HCT116 (cell line): Measurements from ENCODE around the gene DAPL1. TPM values are rescaled to one million over a fixed set of nuclear protein-coding genes. Genes with fewer than 3 reads are reported as not detected.
"Not testable (repeated sequence)": the region's sequence is repeated elsewhere in the genome, so short reads cannot be mapped to it uniquely, and the experiment has no call there.

Source experiments
- ATAC-seq: fragments of 200-7000 bp; cut with Tn5 transposase; 2 replicates; pipeline ENCODE4 v1.9.1; 2020; ENCODE audit warnings: mild to moderate bottlenecking, moderate library complexity
- BruUV-seq: library from RNA; stranded (reverse); fragments of 400-500 nt; replicated peaks from 2 replicates; lab custom pipeline; 2021; lab: Mats Ljungman, UMichigan
- CTCF ChIA-PET: fragments of 300-600 bp; sonication (Branson Sonifier 250); formaldehyde crosslinking; loops from one replicate; lab custom pipeline; 2021; ENCODE audit warnings: antibody characterized with exemption; lab: Charles Lee
- POLR2A ChIA-PET: fragments of 300-600, 350-600 bp; sonication (Branson Sonifier 250); formaldehyde crosslinking; loops from one replicate; lab custom pipeline; 2021; ENCODE audit warnings: antibody characterized with exemption; lab: Charles Lee
- RAD21 ChIA-PET, 2 experiments: fragments of 300-600 bp; sonication (Branson Sonifier 250); formaldehyde crosslinking; loops; one replicate each; lab custom pipeline; 2023; ENCODE audit warnings: low total read pairs in 2 of 2; ENCODE audit not compliant: uncharacterized antibody in 2 of 2, unreplicated experiment in 2 of 2, low non-redundant PET in 1 of 2; lab: Charles Lee
- DNase-seq: peaks from one replicate; pipeline ENCODE4 v3.0.0-alpha.2; 2010; ENCODE audit warnings: low read depth, low spot score
- H2AFZ ChIP-seq: fragments of 200-600 bp; shearing (Covaris generic), sonication (generic); 2 replicates; pipeline ENCODE4 v1.6.1; 2017; ENCODE audit warnings: low read depth, mixed run types, mixed read lengths, antibody characterized with exemption, low read length; ENCODE audit not compliant: poor library complexity, severe bottlenecking
- H3K27ac ChIP-seq: 2 replicates; pipeline ENCODE4 v1.5.1; 2012; ENCODE audit warnings: low read depth, low read length
- H3K27me3 ChIP-seq: fragments of 200-600 bp; sonication (generic); 2 replicates; pipeline ENCODE4 v1.6.1; 2016; ENCODE audit warnings: mixed run types, low read length, mixed read lengths; ENCODE audit not compliant: insufficient read depth
- H3K36me3 ChIP-seq, 2 experiments: fragments of 200-500 bp in 1 of 2; fragments of 200-600 bp in 1 of 2; sonication (Bioruptor generic) in 1 of 2; sonication (generic) in 1 of 2; 2 replicates each; pipeline versions ENCODE4 v1.5.1 to v1.6.1; 2014 to 2016; ENCODE audit warnings: low read length in 2 of 2, inconsistent platforms in 1 of 2, mixed read lengths in 1 of 2, mixed run types in 1 of 2; ENCODE audit not compliant: insufficient read depth in 2 of 2, control insufficient read depth in 1 of 2
- H3K4me1 ChIP-seq, 2 experiments: fragments of 200-600 bp in 1 of 2; sonication (generic) in 1 of 2; 2 replicates each; pipeline versions ENCODE4 v1.5.1 to v1.6.1; 2012 to 2017; ENCODE audit warnings: low read length in 2 of 2, inconsistent platforms in 1 of 2, mild to moderate bottlenecking in 1 of 2, mixed read lengths in 1 of 2, mixed run types in 1 of 2, moderate library complexity in 1 of 2; ENCODE audit not compliant: insufficient read depth in 2 of 2, control insufficient read depth in 1 of 2
- H3K4me2 ChIP-seq: fragments of 200-600 bp; sonication (generic); 2 replicates; pipeline ENCODE4 v1.6.1; 2017; ENCODE audit warnings: mixed run types, low read length, mixed read lengths
- H3K4me3 ChIP-seq, 2 experiments: fragments of 200-600 bp in 1 of 2; sonication (generic) in 1 of 2; replicated peaks in 1 of 2; 2 replicates each; pipeline ENCODE4 v1.5.1; 2011 to 2016; ENCODE audit warnings: low read length in 2 of 2, control low read depth in 1 of 2, low read depth in 1 of 2, mild to moderate bottlenecking in 1 of 2, mixed read lengths in 1 of 2, mixed run types in 1 of 2
- H3K79me2 ChIP-seq: fragments of 200-600 bp; sonication (generic); 2 replicates; pipeline ENCODE4 v1.6.1; 2017; ENCODE audit warnings: mild to moderate bottlenecking, mixed run types, low read length, moderate library complexity, mixed read lengths; ENCODE audit not compliant: insufficient read depth
- H3K9ac ChIP-seq: fragments of 200-600 bp; sonication (generic); 2 replicates; pipeline ENCODE4 v1.6.1; 2016; ENCODE audit warnings: low read length, mixed read lengths
- H3K9me2 ChIP-seq: fragments of 200-600 bp; sonication (generic), shearing (Covaris generic); 2 replicates; pipeline ENCODE4 v1.6.1; 2017; ENCODE audit warnings: mixed run types, mild to moderate bottlenecking, moderate library complexity; ENCODE audit not compliant: insufficient read depth
- H3K9me3 ChIP-seq, 2 experiments: fragments of 200-500 bp in 1 of 2; fragments of 200-600 bp in 1 of 2; sonication (Bioruptor generic) in 1 of 2; sonication (generic) in 1 of 2; 2 replicates each; pipeline ENCODE4 v1.6.1; 2014 to 2017; ENCODE audit warnings: low read length in 2 of 2, mixed read lengths in 2 of 2, inconsistent platforms in 1 of 2, low read depth in 1 of 2, mild to moderate bottlenecking in 1 of 2, mixed run types in 1 of 2, moderate library complexity in 1 of 2; ENCODE audit not compliant: control insufficient read depth in 1 of 2, insufficient read depth in 1 of 2
- H4K20me1 ChIP-seq: fragments of 200-600 bp; sonication (generic), shearing (Covaris generic); 2 replicates; pipeline ENCODE4 v1.6.1; 2017; ENCODE audit warnings: mixed run types, mild to moderate bottlenecking, moderate library complexity; ENCODE audit not compliant: insufficient read depth
- CBX3 ChIP-seq: IDR thresholded peaks from 2 replicates; pipeline ENCODE4 v1.6.1; 2012; ENCODE audit warnings: low read depth
- CEBPB ChIP-seq: IDR thresholded peaks from 2 replicates; pipeline ENCODE4 v1.6.1; 2012; ENCODE audit warnings: low read depth
- EGR1 ChIP-seq: IDR thresholded peaks from 2 replicates; pipeline ENCODE4 v1.6.1; 2012; ENCODE audit warnings: low read depth
- ELF1 ChIP-seq: IDR thresholded peaks from 2 replicates; pipeline ENCODE4 v1.6.1; 2012; ENCODE audit warnings: low read depth, borderline replicate concordance
- EZH2phosphoT487 ChIP-seq: fragments of 200-600 bp; IDR thresholded peaks from 2 replicates; pipeline ENCODE4 v1.6.1; 2018; ENCODE audit warnings: antibody characterized with exemption, borderline replicate concordance
- FOSL1 ChIP-seq: IDR thresholded peaks from 2 replicates; pipeline ENCODE4 v1.6.1; 2012; ENCODE audit warnings: low read depth
- POLR2A ChIP-seq: IDR thresholded peaks from 2 replicates; pipeline ENCODE4 v1.7.0; 2011; ENCODE audit warnings: borderline replicate concordance; ENCODE audit not compliant: insufficient read depth, insufficient read length; ENCODE audit errors: extremely low read depth
- POLR2AphosphoS5 ChIP-seq: IDR thresholded peaks from 2 replicates; pipeline ENCODE4 v1.6.1; 2011; ENCODE audit warnings: mild to moderate bottlenecking, low read depth, low read length, moderate library complexity
- RAD21 ChIP-seq: IDR thresholded peaks from 2 replicates; pipeline ENCODE4 v1.6.1; 2012; ENCODE audit warnings: low read depth, mild to moderate bottlenecking
- SIN3A ChIP-seq: IDR thresholded peaks from 2 replicates; pipeline ENCODE4 v1.6.1; 2012; ENCODE audit warnings: low read depth
- SP1 ChIP-seq: IDR thresholded peaks from 2 replicates; pipeline ENCODE4 v1.6.1; 2012; ENCODE audit warnings: low read depth
- TCF7L2 ChIP-seq: IDR thresholded peaks from 2 replicates; pipeline ENCODE4 v1.7.0; 2011; ENCODE audit warnings: borderline replicate concordance, inconsistent platforms; ENCODE audit not compliant: insufficient read depth, insufficient read length; ENCODE audit errors: extremely low read depth
- ZFX ChIP-seq: fragments of 450-650 bp; IDR thresholded peaks from 2 replicates; pipeline ENCODE4 v1.6.1; 2017
- ZNF274 ChIP-seq: fragments of 200-500 bp; sonication (Bioruptor generic); IDR thresholded peaks from 2 replicates; pipeline ENCODE4 v1.6.1; 2014; ENCODE audit warnings: mild to moderate bottlenecking, low read depth, low read length, inconsistent platforms
- intact Hi-C: fragments of 100-400 bp; cut with micrococcal nuclease; formaldehyde crosslinking; loops from 2 replicates; pipeline ENCODE4 v1.10.0; 2022
- total RNA-seq: library from RNA; stranded (reverse); gene quantifications from one replicate; pipeline ENCODE4 v1.2.1, GENCODE V29; 2021; ENCODE audit not compliant: unreplicated experiment
- TF ChIP-seq, protein P1 (sequence below): IDR thresholded peaks from 2 replicates; pipeline ENCODE4 v1.6.1; 2012; ENCODE audit warnings: low read depth
- TF ChIP-seq, protein P2 (sequence below): IDR thresholded peaks from 2 replicates; pipeline ENCODE4 v1.6.1; 2011; ENCODE audit warnings: mild to moderate bottlenecking, low read length, moderate library complexity; ENCODE audit not compliant: insufficient replicate concordance; ENCODE audit errors: extremely low read depth
- TF ChIP-seq, protein P3 (sequence below): IDR thresholded peaks from 2 replicates; pipeline ENCODE4 v1.6.1; 2012

The DAPL1 gene
- total RNA-seq, 1 experiment from 2014 or later: not detected

DNA sequence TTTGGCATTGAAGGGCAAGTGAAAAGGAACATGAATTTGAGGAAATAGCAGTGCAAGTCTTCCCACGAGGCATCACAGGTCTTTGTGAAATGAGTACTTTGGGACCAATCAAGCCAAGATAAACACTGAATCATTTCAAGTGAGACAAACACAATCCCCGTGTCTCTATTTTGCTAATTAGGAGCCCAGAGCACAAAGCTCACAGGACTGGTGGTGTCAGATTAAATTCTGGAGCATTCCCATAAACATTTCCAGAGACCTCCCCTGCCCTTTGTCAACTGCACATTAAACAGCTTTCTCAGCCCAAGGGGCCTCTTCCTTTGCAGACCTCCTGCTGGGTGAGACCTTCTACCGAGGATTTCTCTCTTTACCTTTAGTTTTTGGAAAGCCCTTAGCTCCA lies 50.7 kb downstream of the DAPL1 start:
- ATAC-seq: no peak
- no peaks in the 10 kb centered on the region for H3K27me3 ChIP-seq
- no TSS peak for BruUV-seq
- no peaks in the 10 kb centered on the region for H4K20me1 ChIP-seq
- H3K9me3 ChIP-seq: no peaks in the 10 kb centered on the region
- H2AFZ ChIP-seq: no peak overlapping the region
- H3K36me3 ChIP-seq: no peaks in the 10 kb centered on the region
- H3K9ac ChIP-seq: no peak overlapping the region
- no peaks in the 10 kb centered on the region for H3K79me2 ChIP-seq
- no peak overlapping the region for H3K27ac ChIP-seq
- H3K4me3 ChIP-seq: no peak overlapping the region
- RAD21 ChIA-PET: no interaction called here
- intact Hi-C loops: no loop called here
- TF ChIP-seq, protein P1, sequence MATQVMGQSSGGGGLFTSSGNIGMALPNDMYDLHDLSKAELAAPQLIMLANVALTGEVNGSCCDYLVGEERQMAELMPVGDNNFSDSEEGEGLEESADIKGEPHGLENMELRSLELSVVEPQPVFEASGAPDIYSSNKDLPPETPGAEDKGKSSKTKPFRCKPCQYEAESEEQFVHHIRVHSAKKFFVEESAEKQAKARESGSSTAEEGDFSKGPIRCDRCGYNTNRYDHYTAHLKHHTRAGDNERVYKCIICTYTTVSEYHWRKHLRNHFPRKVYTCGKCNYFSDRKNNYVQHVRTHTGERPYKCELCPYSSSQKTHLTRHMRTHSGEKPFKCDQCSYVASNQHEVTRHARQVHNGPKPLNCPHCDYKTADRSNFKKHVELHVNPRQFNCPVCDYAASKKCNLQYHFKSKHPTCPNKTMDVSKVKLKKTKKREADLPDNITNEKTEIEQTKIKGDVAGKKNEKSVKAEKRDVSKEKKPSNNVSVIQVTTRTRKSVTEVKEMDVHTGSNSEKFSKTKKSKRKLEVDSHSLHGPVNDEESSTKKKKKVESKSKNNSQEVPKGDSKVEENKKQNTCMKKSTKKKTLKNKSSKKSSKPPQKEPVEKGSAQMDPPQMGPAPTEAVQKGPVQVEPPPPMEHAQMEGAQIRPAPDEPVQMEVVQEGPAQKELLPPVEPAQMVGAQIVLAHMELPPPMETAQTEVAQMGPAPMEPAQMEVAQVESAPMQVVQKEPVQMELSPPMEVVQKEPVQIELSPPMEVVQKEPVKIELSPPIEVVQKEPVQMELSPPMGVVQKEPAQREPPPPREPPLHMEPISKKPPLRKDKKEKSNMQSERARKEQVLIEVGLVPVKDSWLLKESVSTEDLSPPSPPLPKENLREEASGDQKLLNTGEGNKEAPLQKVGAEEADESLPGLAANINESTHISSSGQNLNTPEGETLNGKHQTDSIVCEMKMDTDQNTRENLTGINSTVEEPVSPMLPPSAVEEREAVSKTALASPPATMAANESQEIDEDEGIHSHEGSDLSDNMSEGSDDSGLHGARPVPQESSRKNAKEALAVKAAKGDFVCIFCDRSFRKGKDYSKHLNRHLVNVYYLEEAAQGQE: no peak
- no peak for TF ChIP-seq ELF1
- TF ChIP-seq CBX3: no peak
- TF ChIP-seq ZNF274: no peak
- TF ChIP-seq POLR2A: no peak
- no peak for TF ChIP-seq CEBPB
- TF ChIP-seq TCF7L2: no peak
- TF ChIP-seq, protein P2, sequence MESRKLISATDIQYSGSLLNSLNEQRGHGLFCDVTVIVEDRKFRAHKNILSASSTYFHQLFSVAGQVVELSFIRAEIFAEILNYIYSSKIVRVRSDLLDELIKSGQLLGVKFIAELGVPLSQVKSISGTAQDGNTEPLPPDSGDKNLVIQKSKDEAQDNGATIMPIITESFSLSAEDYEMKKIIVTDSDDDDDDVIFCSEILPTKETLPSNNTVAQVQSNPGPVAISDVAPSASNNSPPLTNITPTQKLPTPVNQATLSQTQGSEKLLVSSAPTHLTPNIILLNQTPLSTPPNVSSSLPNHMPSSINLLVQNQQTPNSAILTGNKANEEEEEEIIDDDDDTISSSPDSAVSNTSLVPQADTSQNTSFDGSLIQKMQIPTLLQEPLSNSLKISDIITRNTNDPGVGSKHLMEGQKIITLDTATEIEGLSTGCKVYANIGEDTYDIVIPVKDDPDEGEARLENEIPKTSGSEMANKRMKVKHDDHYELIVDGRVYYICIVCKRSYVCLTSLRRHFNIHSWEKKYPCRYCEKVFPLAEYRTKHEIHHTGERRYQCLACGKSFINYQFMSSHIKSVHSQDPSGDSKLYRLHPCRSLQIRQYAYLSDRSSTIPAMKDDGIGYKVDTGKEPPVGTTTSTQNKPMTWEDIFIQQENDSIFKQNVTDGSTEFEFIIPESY: no peak
- TF ChIP-seq FOSL1: no peak
- no peak for TF ChIP-seq POLR2AphosphoS5
- no peak for TF ChIP-seq RAD21
- no peak for TF ChIP-seq EGR1
- no peak for TF ChIP-seq ZFX
- TF ChIP-seq, protein P3, sequence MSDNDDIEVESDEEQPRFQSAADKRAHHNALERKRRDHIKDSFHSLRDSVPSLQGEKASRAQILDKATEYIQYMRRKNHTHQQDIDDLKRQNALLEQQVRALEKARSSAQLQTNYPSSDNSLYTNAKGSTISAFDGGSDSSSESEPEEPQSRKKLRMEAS: no peak
- no peak for TF ChIP-seq SP1
- no peak for TF ChIP-seq EZH2phosphoT487
- TF ChIP-seq SIN3A: no peak
- TF ChIP-seq, all 23 proteins: peak for 0
- CTCF ChIA-PET: no interaction called here
- Histone ChIP-seq H3K4me2 (no peak overlapping the region), H3K4me1 (no peaks in the 10 kb centered on the region), H3K9me2 (no peaks in the 10 kb centered on the region)
- POLR2A ChIA-PET: no interaction called here
- no peak for DNase-seq

DNA sequence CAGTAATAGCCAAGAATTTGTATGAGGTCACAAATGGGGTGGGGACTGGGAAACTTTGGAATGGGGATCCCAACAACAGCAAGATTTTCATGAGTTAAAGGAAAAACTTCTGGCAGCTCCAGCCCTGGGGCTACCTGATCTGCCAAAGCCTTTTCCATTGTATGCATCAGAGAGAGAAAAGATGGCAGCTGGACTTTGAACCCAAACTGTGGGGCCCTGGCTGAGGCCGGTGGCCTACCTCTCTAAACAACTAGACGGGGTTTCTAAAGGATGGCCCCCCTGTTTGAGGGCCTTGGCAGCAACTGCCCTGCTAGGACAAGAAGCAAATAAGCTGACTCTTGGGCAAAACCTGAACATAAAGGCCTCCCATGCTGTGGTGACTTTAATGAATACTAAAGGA lies 52.4 kb downstream of the DAPL1 start:
- RAD21 ChIA-PET, H3K9me3 ChIP-seq, H3K4me1 ChIP-seq, BruUV-seq, intact Hi-C loops, DNase-seq, H3K4me3 ChIP-seq, POLR2A ChIA-PET, ATAC-seq, H3K4me2 ChIP-seq, H3K9me2 ChIP-seq, H3K79me2 ChIP-seq, H3K36me3 ChIP-seq, H3K9ac ChIP-seq, H3K27me3 ChIP-seq, CTCF ChIA-PET, H2AFZ ChIP-seq, H3K27ac ChIP-seq, H4K20me1 ChIP-seq: not testable (repeated sequence)
